Measurements from ENCODE around the gene S100A8.

Gene S100A8

DNA sequence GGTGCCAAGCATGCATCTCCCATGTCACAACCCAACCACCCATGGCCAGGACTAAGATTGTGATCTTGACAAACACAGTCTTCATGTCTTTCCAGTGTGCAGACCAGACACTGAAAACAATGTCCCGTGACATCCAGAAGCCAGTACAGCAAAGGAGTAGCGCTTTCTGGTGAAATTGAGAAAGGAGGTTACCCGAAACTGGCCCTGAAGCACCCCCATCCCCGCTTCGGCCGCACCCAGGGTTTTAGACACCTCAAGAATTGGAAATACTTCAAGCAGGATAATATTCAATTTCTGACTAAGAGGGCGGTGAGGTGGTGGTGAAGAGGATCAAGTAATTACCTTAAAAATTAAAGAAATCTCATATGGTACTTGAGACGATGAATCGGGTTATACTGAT is 10.6 kb upstream of the S100A8 start:
- peaks cover 3% of the 10 kb centered on the region for H3K9me3 Mint-ChIP-seq (ENCODE audit: low read depth)
- no peak overlapping the region for H3K27ac Mint-ChIP-seq
- H3K36me3 Mint-ChIP-seq, result no peaks in the 10 kb centered on the region
- H3K27me3 Mint-ChIP-seq, result peaks cover 2% of the 10 kb centered on the region
- H3K4me3 Mint-ChIP-seq, result no peak overlapping the region
- peaks cover 5% of the 10 kb centered on the region for H3K4me1 Mint-ChIP-seq (ENCODE audit: low read depth)

DNA sequence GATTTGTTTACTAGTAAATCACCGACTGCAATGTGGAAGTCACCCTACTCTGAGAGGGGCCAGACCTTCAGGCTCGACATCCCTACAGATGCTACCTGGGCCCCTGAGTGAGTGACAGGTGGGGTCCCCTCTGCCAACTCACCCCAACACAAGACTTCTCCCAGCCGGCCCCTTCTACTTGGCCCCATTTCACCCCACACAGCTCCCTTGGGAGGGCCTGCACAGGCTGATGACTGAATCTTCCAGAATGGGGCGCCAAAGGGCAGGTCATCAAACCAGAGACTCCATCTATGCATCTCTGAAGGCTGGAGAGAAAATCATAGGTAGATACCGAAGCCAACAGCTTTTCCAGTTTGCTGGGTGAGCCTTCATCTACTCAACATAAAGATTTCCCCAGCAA is 9.4 kb upstream of the S100A8 start:
- H3K4me1 Mint-ChIP-seq (ENCODE audit: low read depth), result peaks cover 3% of the 10 kb centered on the region
- H3K36me3 Mint-ChIP-seq, result no peaks in the 10 kb centered on the region
- H3K4me3 Mint-ChIP-seq, result no peak overlapping the region
- H3K27ac Mint-ChIP-seq, result no peak overlapping the region
- H3K9me3 Mint-ChIP-seq (ENCODE audit: low read depth), result peaks cover 3% of the 10 kb centered on the region
- H3K27me3 Mint-ChIP-seq, result peaks cover 5% of the 10 kb centered on the region

DNA sequence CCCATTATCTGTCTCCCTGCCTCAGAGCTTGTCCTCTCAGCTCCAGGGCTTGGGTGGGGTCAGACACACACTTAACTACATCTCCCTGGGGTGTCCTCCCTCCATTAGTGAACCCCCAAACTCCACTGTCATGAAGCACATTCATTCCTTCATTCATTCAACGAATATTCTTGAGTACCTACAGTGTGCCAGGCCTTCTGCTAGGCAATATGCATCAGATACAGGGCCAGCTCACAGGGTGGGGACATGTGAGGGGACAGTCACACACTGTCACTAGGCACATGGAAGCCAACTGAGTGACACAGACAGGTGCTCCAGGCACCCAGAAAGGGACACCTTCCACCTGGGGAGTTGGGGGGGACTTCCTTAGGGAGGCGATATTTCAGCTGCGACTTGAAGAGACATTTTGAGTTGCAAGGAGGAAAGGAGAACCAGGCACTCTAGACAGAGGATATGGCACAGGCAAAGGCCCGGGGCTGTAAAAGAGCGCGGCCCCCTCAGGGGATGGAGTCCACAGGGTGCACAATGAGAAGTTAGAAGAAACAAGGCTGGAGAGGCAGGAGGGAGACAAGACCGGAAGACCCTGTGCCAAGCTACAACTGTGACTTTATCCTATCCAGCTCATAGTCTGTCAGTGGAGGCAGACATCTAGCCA is 8.7 kb upstream of the S100A8 start:
- Mint-ChIP-seq H3K9me3 (ENCODE audit: low read depth) (peaks cover under 1% of the 10 kb centered on the region), H3K4me1 (ENCODE audit: low read depth) (peaks cover under 1% of the 10 kb centered on the region), H3K4me3 (no peak overlapping the region), H3K27ac (no peak overlapping the region), H3K36me3 (no peaks in the 10 kb centered on the region), H3K27me3 (peaks cover 5% of the 10 kb centered on the region)

DNA sequence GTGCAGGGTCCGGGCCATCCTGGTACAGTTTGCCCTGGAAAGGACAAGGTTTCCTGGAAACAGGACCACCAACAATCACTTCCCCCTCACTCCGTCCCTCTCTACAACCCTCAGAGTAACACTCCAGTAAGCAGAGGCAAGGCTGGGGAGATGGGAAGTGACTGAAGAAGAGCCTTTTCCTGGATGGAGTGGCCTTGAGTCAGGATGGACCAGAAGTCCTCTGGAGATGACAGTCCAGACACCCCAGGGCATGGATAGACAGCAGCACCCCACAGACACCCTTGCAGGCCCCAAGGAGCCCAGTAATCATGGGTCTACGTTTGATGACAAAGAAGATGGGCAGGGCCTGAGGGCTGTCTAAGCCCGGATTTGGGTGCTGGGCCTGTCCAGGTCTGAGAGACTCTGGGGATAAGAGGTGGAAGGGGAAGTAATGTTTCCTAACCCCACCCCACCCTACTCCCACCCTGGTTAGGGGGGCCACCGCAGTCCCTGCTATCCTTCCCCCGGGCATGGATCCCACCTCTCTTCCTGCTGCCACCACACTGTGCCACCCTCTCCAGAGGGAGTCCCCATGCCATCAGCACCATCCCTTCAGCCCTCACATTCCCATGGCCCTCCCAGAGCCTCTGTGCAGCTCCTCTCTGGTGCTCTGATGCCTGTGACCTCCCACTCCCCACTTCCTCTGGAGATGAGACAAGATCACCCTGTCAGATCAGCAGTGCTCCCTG is 7.2 kb upstream of the S100A8 start:
- Mint-ChIP-seq H3K27ac (no peak overlapping the region), H3K4me3 (no peak overlapping the region), H3K27me3 (peaks cover 7% of the 10 kb centered on the region), H3K4me1 (ENCODE audit: low read depth) (no peaks in the 10 kb centered on the region), H3K9me3 (ENCODE audit: low read depth) (no peaks in the 10 kb centered on the region), H3K36me3 (no peaks in the 10 kb centered on the region)

DNA sequence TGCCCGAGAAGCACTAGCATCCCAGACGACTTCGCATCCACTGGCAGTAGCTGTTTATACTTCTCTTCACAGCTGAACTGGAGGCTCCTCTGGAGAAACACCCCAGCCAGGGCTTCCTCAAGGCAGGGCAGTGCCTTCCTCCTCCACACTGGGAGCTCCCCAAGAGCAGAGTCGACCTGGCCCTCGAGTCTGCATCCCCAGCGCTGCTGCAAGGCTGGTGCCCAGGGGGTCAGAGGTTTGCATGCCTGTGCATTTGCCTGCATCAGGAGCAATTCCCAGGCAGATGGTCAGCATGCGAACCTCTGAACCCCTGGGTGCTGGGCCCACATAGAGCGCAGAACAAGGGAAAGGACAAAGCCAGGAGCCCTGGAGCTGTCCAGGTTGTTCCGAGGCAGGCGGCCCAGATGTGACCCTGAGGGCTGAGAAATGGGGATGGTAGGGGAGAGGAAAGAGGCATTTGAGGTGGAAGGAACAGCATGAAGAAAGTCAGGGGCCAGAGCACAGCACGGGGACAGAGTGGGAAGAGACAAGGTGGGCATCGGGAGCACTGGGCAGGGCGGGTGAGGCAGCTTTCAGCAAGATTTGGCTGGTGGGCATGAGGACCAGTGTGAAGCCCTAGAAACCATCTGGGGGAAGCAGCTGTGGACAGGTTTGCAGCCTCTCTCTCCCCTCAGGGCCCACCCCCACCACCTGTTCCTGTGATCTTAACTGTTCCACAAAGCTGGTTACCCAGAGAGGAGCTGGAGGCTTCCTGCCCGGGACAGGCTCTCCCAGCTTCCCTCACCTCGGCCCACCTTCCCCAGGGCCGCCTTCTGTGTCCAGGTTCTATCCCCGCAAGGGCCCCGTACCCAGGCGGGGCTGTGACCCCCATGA is 6.4 kb upstream of the S100A8 start:
- Mint-ChIP-seq H3K36me3 (no peaks in the 10 kb centered on the region), H3K4me1 (ENCODE audit: low read depth) (no peaks in the 10 kb centered on the region), H3K27me3 (peaks cover 8% of the 10 kb centered on the region), H3K4me3 (no peak overlapping the region), H3K27ac (no peak overlapping the region), H3K9me3 (ENCODE audit: low read depth) (no peaks in the 10 kb centered on the region)

DNA sequence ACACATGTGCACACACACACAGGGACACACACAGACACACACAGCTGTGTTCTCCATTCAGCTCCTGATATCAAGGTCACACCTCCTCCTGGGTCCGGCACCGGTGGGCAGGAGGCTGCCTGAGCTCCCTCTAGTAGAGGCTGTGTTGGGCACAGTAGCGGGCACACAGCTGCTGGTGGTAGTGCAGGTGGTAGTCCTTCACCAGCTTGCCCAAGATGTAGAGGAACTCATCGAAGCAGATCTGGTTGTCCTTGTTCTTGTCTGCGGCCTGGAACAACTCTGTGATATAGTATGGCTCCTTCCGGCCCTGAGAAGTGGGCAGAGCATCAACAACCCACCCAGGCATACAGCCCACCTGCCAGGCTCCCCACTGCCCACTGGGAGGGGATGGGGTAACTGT is 5.6 kb upstream of the S100A8 start:
- no peaks in the 10 kb centered on the region for H3K9me3 Mint-ChIP-seq (ENCODE audit: low read depth)
- no peak overlapping the region for H3K27ac Mint-ChIP-seq
- H3K27me3 Mint-ChIP-seq, result peaks cover 8% of the 10 kb centered on the region
- H3K4me3 Mint-ChIP-seq, result no peak overlapping the region
- H3K36me3 Mint-ChIP-seq, result no peaks in the 10 kb centered on the region
- H3K4me1 Mint-ChIP-seq (ENCODE audit: low read depth), result no peaks in the 10 kb centered on the region

DNA sequence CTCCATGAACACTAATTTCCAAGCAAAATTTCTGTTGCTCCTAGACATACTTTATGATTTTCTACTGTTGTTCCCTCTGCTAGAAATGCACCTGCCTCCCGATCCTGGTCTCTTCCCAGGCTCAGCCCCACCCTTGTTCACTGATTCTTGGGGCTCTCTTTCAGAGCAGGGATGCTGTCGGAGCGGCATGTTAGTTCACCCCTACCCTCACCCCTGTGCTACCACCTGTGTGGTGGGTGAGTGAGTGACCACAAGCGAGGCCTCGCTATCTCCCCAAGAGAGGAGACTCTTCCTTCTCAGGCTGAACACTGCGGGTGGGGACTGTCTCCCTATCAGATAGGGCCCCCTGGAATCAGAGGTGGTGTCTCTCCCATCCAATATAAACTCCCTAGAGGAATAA is 4.9 kb upstream of the S100A8 start:
- Mint-ChIP-seq H3K4me3 (no peak overlapping the region), H3K36me3 (no peaks in the 10 kb centered on the region), H3K27ac (no peak overlapping the region), H3K4me1 (ENCODE audit: low read depth) (no peaks in the 10 kb centered on the region), H3K27me3 (peaks cover 8% of the 10 kb centered on the region), H3K9me3 (ENCODE audit: low read depth) (no peaks in the 10 kb centered on the region)

DNA sequence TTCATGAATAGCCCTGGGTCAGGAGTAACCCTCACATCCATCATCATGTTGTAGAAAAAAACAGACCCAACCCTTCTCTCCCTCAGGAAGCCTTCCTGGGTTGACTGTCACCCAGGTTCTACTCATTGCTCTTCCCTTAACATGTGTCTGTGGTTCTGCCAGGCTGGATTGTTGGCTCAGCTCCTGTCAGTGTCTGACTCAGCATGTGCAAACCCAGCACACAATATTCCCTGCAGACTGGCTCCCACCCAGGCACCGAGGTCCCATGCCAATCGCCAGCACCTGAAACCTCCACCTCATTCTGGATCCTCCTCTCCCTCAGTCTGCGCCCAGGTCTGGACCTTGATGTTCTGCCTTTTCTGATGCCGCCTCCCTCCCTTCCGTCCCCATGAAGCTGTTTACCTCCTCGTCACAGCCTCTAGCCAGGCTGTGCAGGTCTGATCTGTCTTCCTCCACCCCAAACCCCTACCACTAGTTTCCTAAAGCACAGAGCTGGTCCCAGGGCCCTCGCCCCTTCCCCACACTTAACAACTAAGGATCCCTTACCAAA is 4.3 kb upstream of the S100A8 start:
- Mint-ChIP-seq H3K27me3 (peaks cover 8% of the 10 kb centered on the region), H3K27ac (no peak overlapping the region), H3K36me3 (no peaks in the 10 kb centered on the region), H3K4me1 (ENCODE audit: low read depth) (no peaks in the 10 kb centered on the region), H3K9me3 (ENCODE audit: low read depth) (no peaks in the 10 kb centered on the region), H3K4me3 (no peak overlapping the region)

DNA sequence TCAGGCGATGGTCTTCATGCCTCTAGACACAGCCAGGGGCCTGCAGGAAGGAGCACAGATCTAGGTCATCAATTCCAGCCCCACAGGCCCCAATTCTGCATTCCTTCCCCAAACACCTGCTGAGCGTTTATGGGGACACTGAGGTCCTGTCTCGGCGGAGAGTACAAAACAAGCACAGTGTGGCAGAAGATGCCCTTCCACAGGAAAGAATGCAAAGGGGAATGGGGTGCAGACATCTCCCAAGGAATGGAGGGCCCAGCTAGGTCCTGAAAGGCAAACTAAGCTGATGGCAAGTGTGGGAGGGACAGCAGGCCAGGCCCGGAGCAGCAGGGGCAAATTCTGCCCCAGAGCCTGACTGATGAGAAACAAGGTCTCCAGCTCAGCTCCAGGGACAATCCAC is 3.5 kb upstream of the S100A8 start:
- no peak overlapping the region for H3K27ac Mint-ChIP-seq
- peaks cover 8% of the 10 kb centered on the region for H3K27me3 Mint-ChIP-seq
- no peaks in the 10 kb centered on the region for H3K36me3 Mint-ChIP-seq
- H3K9me3 Mint-ChIP-seq (ENCODE audit: low read depth), result no peaks in the 10 kb centered on the region
- H3K4me3 Mint-ChIP-seq, result no peak overlapping the region
- H3K4me1 Mint-ChIP-seq (ENCODE audit: low read depth), result no peaks in the 10 kb centered on the region

DNA sequence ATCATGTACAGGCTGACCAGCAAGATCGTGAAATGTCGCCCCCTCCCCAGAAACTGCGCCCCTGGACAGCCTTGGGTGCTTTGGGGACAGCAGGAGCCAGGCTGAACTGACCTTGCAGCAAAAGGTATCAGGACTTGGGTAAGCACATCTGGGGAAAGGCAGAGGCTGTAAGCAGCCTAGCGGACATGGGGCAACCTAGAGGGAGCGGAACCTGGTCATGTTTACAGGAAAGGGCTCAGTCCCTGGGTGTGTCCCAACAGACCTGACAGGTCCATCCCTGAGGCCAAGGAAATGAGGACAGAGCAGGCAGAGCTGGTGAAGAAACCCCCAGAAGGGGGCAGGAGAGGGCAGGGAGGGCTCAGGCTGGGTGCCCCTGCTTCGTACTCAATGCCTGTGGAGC is 3.1 kb upstream of the S100A8 start:
- Mint-ChIP-seq H3K4me1 (ENCODE audit: low read depth) (no peaks in the 10 kb centered on the region), H3K9me3 (ENCODE audit: low read depth) (no peaks in the 10 kb centered on the region), H3K27ac (no peak overlapping the region), H3K36me3 (no peaks in the 10 kb centered on the region), H3K4me3 (no peak overlapping the region), H3K27me3 (peaks cover 8% of the 10 kb centered on the region)

DNA sequence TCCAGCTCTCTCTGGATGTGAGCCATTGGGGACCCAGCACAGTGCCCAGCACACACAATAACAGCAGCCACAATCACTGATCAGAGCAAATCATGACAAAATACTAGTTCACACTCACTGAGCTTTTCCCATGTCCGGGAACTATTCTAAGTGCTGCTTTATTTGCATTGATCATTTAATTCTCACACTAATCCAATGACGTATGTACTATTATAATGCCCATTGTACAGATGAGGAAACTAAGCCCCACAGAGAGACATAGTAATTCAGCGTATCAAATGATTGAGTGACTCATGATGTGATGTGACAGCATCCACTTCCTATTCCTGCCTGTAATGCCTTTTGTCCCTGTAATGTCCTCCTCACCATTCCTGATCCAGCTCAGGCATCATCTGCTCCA is 1.9 kb upstream of the S100A8 start:
- no peaks in the 10 kb centered on the region for H3K36me3 Mint-ChIP-seq
- H3K9me3 Mint-ChIP-seq (ENCODE audit: low read depth), result no peaks in the 10 kb centered on the region
- no peak overlapping the region for H3K4me3 Mint-ChIP-seq
- H3K27ac Mint-ChIP-seq, result no peak overlapping the region
- H3K27me3 Mint-ChIP-seq, result peaks cover 8% of the 10 kb centered on the region
- no peaks in the 10 kb centered on the region for H3K4me1 Mint-ChIP-seq (ENCODE audit: low read depth)

DNA sequence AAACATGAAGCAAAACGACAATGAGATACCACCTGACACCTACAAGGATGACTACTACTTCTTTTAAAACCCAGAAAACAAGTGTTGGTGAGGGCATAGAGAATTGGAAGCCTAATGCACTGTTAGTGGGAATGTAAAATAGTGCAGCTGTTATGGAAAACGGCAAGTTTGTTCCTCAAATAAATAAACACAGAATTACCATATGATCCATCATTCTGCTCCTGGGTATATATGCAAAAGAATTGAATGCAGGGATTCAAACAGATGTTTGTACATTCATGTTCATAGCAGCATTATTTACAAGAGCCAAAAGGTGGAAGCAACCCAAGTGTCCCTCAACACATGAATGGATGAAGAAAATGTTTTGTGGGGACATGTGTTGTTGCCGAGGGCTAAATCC is 1.4 kb upstream of the S100A8 start:
- Mint-ChIP-seq H3K27ac (no peak overlapping the region), H3K36me3 (no peaks in the 10 kb centered on the region), H3K27me3 (peaks cover 8% of the 10 kb centered on the region), H3K4me1 (ENCODE audit: low read depth) (no peaks in the 10 kb centered on the region), H3K4me3 (no peak overlapping the region), H3K9me3 (ENCODE audit: low read depth) (no peaks in the 10 kb centered on the region)

DNA sequence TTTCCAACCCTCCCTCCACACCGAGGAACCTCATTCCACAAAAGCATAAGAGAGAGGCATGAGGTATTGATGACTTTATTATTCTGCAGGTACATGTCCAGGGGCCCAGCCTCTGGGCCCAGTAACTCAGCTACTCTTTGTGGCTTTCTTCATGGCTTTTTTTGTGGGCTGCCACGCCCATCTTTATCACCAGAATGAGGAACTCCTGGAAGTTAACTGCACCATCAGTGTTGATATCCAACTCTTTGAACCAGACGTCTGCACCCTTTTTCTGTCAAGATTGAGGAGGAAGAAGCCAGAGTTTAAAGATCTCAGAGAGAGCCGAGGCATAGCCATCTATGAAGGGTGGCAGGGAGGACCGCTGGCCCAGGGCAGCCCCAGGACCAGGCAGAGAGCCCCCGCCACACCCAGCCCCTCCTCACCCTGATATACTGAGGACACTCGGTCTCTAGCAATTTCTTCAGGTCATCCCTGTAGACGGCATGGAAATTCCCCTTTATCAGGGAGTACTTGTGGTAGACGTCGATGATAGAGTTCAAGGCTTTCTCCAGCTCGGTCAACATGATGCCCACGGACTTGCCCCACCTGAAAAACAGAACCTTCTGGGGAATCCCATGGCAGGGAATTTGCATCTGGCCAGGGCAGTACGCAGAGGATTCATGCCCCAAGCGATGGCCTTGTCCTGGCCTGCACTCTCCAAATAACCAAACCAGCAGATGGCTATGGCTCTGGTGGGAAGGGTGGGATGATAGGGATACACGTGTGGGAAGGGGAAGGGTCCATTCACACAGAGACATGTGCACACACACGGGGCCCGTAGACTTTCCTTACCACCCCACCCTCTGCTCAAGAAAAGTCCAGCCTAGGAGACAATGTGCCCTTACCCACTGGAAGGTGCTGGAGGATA is 647 bp downstream of the S100A8 start:
- Mint-ChIP-seq H3K9me3 (ENCODE audit: low read depth) (no peaks in the 10 kb centered on the region), H3K27ac (no peak overlapping the region), H3K36me3 (no peaks in the 10 kb centered on the region), H3K4me1 (ENCODE audit: low read depth) (no peaks in the 10 kb centered on the region), H3K27me3 (peaks cover 3% of the 10 kb centered on the region), H3K4me3 (no peak overlapping the region)

DNA sequence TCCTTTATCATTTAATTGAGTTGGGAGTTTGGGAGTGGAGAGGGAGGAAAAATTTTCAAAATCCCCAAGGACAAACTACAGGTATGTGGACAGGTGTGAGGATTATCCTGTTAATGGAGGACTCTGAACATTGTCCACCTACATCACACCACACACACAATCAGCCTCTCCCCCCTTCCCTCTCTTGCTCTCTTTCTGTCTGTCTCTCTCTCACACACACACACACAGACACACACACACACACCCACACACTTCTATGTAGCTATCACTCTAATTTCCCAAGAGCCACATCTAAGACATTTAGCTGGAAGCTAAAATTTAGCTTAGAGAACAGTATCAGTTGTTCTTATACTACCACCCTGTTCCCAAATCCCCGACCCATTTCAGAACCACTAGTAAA is 1.5 kb downstream of the S100A8 start:
- Mint-ChIP-seq H3K27ac (no peak overlapping the region), H3K9me3 (ENCODE audit: low read depth) (no peaks in the 10 kb centered on the region)

More for the DNA sequence above, 1.5 kb downstream of the S100A8 start:
- H3K36me3 Mint-ChIP-seq, result no peaks in the 10 kb centered on the region
- no peaks in the 10 kb centered on the region for H3K4me1 Mint-ChIP-seq (ENCODE audit: low read depth)
- H3K4me3 Mint-ChIP-seq, result no peak overlapping the region
- H3K27me3 Mint-ChIP-seq, result peaks cover 3% of the 10 kb centered on the region

Measured in activated naive CD8-positive, alpha-beta T cell (primary cell).